AG04450 (cell line): ENCODE measurements around the gene BGN. TPM values are rescaled to one million over a fixed set of nuclear protein-coding genes. Genes with fewer than 3 reads are reported as not detected.

Experiments used
- CTCF ChIA-PET: fragments of 300-600, 350-600 bp; formaldehyde crosslinking; extraction: SDS; loops from one replicate; lab custom pipeline; 2022; ENCODE audit warnings: antibody characterized with exemption, inconsistent platforms; lab: Charles Lee
- POLR2A ChIA-PET: fragments of 350-600 bp; formaldehyde crosslinking; extraction: SDS; loops from one replicate; lab custom pipeline; 2021; ENCODE audit warnings: antibody characterized with exemption, inconsistent platforms; lab: Yijun Ruan, JAX
- DNase-seq: peaks from one replicate; pipeline ENCODE4 v3.0.0-alpha.2; 2011; ENCODE audit warnings: low read depth, low spot score
- H3K27ac ChIP-seq: one replicate; pipeline ENCODE4 v1.5.1; 2012; ENCODE audit warnings: low read depth, low read length, control low read depth
- H3K27me3 ChIP-seq: one replicate; pipeline ENCODE4 v1.6.0; 2012; ENCODE audit warnings: low read length; ENCODE audit not compliant: control insufficient read depth, insufficient read depth
- H3K4me3 ChIP-seq: 2 replicates; pipeline ENCODE4 v1.5.1; 2011; ENCODE audit warnings: mild to moderate bottlenecking, low read depth, low read length, control low read depth
- H3K9me3 ChIP-seq: 2 replicates; pipeline ENCODE4 v1.5.1; 2012; ENCODE audit warnings: low read length; ENCODE audit not compliant: control insufficient read depth, insufficient read depth
- CTCF ChIP-seq: IDR thresholded peaks from 2 replicates; pipeline ENCODE4 v1.5.1; 2011; ENCODE audit warnings: low read depth, low read length, control low read depth, inconsistent platforms
- polyA plus RNA-seq: library from polyadenylated mRNA; depleted of rRNA; stranded (reverse); fragments of >200 nt; gene quantifications from 2 replicates; pipeline ENCODE4 v1.2.3, GENCODE V29; 2011

BGN gene
- polyA plus RNA-seq, 1 experiment = 97.2 TPM

GRCh38 chrX:153460826-153461225 lies 34.0 kb upstream of the BGN start:
- ChIA-PET CTCF (interaction anchor here (0.6 to 2.2 kb wide), 13 partner anchors 10 to 503 kb away, joined by 3 to 45 read pairs (median 4); partner anchors contain the start of gene HAUS7), POLR2A (no interaction called here)
- no peak for DNase-seq
- peak; percentile 63 for TF ChIP-seq CTCF
- no peak overlapping the region for H3K4me3 ChIP-seq
- no peaks in the 10 kb centered on the region for H3K9me3 ChIP-seq
- H3K27ac ChIP-seq = no peak overlapping the region
- no peaks in the 10 kb centered on the region for H3K27me3 ChIP-seq

DNA sequence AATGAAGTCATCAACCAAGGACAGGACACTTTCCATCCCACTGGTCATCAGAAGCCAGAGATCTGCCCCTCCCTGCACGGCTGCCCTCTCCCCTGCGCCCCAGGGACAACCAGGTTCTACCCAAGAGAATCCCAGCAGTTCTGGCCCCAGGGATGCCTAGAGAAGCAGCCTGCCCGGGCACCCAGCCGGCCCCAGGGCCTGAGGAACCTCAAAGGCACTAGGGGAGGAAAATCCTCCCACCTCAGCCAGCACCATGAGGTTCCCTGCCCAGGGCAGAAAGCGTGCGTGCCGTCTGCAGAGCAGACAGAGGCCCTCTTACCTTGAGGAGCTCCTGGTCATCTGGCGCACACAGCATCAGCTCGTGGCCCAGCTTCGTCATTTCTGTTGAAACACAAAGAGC lies 32.5 kb upstream of the BGN start:
- Histone ChIP-seq H3K27ac (no peak overlapping the region), H3K9me3 (no peaks in the 10 kb centered on the region), H3K4me3 (no peak overlapping the region), H3K27me3 (no peaks in the 10 kb centered on the region)
- ChIA-PET CTCF (interaction anchor here (1.2 kb wide), 1 partner anchor 520 kb away, joined by 4 read pairs; no protein-coding TSS in a partner anchor), POLR2A (no interaction called here)
- no peak for DNase-seq
- no peak for TF ChIP-seq CTCF

GRCh38 chrX:153463031-153463430 lies 31.7 kb upstream of the BGN start:
- Histone ChIP-seq H3K4me3 (no peak overlapping the region), H3K27me3 (no peaks in the 10 kb centered on the region), H3K27ac (no peak overlapping the region), H3K9me3 (no peaks in the 10 kb centered on the region)
- ChIA-PET POLR2A (no interaction called here), CTCF (no interaction called here)
- no peak for TF ChIP-seq CTCF
- DNase-seq = no peak

DNA sequence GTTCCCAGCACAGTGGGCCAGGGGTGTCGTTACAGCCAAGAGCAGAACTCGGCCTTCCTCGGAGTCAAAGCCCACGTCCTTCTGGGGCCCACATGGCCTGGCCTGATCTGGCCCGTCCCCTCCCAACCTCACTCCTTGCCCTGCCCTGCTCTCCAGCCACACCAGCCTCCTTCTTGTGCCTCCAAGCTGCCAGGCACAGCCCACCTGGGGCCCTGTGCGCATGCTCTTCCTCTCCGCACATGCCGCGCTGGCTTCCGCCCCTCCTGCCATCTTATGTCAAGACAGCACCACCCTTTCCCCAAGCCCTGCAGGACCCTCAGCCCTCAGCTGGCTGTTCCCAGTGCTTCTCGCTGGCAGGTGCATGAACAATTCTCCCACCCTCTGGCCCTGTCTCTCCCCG lies 31.2 kb upstream of the BGN start:
- no peak for DNase-seq
- no peak for TF ChIP-seq CTCF
- Histone ChIP-seq H3K27me3 (no peaks in the 10 kb centered on the region), H3K27ac (no peak overlapping the region), H3K9me3 (no peaks in the 10 kb centered on the region), H3K4me3 (no peak overlapping the region)
- ChIA-PET CTCF (no interaction called here), POLR2A (no interaction called here)

DNA sequence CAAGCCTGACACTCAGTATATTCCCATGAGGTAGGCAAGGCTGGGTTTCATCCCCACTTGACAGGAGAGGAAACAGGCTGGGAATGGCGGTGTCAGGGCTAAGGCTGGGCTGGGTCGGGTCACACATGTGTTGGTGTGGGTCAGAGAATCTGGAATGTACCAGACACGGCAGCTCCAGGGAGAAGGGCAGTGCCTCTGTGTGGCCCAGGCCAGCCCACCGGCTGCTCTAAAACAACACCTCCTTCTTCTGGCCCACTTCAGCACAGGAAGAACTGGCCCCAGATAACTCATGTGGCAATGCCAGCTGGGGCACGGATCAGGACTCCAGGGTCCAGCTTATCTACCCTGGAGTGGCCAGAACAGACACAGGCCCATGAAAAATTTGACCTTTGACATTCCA lies 30.7 kb upstream of the BGN start:
- no peak for TF ChIP-seq CTCF
- POLR2A ChIA-PET = no interaction called here
- no peak for DNase-seq
- Histone ChIP-seq H3K27ac (no peak overlapping the region), H3K9me3 (no peaks in the 10 kb centered on the region), H3K4me3 (no peak overlapping the region), H3K27me3 (no peaks in the 10 kb centered on the region)
- CTCF ChIA-PET = no interaction called here
